Gastrocnemius medialis (tissue), 4 donors: ENCODE data around the gene LPIN3.

ENCODE experiments used
- CTCF ChIP-seq, 5 experiments: fragments of 450-650 bp in 3 of 5; fragments of 200-600 bp in 2 of 5; sonication (generic) in 2 of 5; IDR thresholded peaks in 4 of 5; conservative IDR thresholded peaks in 1 of 5; 1 replicate in 4 of 5; 2 replicates in 1 of 5; pipeline ENCODE4 v1.5.1; 2016 to 2019; ENCODE audit warnings: antibody characterized with exemption in 5 of 5, mild to moderate bottlenecking in 3 of 5, moderate library complexity in 3 of 5
- POLR2A ChIP-seq, 2 donors: fragments of 450-650 bp; IDR thresholded peaks; one replicate each; pipeline ENCODE4 v1.6.1; 2017; ENCODE audit warnings: antibody characterized with exemption in 2 of 2, mild to moderate bottlenecking in 2 of 2, moderate library complexity in 2 of 2

- TF ChIP-seq CTCF (IDR thresholded peaks at IDR 0.05 in 4 of 5, conservative IDR thresholded peaks at IDR 0.05 in 1 of 5) (no peak), POLR2A (IDR thresholded peaks at IDR 0.05) (no peak)
These were observed 9.9 kb downstream of the LPIN3 start for GRCh38 chr20:41350408-41350962.
